CD1c-positive myeloid dendritic cell (primary cell): ENCODE measurements around the gene KLF13.
A peak's percentile ranks its signal among the peaks of the same experiment; 100 is the strongest.

Experiments
- DNase-seq: peaks from one replicate; pipeline ENCODE4 v3.0.0-alpha.2; 2016; ENCODE audit errors: extremely low spot score

KLF13 gene

DNA sequence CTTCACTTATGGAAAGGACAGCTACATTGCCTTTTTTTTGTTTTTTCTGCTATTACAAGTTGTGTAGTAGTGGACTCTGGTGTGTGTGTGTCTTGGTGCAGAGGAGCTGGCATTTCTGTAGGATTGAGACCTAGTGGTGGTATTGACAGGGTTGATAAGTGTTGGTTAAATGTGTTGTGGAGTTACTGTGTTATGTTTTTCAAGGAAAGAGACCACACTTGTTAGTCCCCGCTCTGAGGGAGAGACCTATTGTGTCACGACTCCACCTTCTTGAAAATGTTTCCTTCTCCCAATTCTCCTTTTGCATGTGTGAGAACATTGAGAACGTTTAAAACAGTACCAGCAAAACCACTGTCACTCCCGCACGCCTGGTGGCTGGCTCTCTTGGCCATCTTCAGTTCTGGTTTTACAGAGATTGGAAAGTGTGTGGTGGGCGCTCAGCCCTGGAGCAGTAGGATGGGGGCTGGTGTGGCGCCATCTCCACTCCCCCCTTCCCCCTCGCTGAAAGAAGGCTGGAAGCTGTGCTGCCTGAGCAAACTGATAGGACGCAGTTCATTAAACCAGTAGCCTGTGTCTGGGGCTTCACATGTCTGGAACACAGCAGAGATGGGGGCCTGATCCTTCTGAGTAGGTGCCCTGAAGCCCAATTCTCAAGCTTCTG is 5.5 kb downstream of the KLF13 start:
- peak; percentile 43 for DNase-seq

DNA sequence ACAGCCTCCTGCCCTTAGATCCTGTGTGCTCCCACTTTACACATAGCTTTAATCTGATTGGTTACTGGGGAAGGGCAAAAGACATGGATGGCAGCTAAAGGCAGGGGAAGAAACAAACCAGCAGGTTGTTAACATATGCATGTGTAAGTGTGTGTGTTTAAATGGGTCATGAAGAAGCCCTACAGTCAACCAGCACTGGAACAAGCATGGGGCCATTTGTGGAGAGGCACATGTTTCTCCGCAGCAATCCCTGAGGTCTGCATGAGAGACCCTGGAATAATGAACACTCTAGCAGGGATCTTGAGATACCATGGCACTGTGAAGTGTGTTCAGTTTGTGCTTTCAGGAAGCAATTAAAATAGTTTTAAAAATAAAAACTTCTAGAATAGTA is 6.0 kb downstream of the KLF13 start:
- no peak for DNase-seq

DNA sequence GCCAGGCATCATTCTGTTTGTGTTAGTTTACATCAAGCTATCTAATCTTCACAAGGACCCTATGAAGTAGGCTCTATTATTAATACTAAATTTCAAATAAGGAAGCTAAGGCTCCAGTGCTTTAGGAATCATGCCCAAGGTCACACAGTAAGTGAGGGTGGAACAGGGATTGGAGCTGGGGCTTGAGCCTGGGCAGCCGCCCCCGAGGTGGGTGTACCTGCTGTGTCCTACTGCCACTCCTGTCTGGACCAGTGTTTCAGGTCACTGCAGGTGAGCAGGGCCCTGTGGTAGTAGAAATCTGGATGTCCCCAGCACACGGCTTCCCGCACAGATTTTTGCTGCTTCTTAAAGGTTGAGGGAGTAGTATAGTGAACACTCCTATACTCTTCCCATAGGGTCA is 6.5 kb downstream of the KLF13 start:
- no peak for DNase-seq

DNA sequence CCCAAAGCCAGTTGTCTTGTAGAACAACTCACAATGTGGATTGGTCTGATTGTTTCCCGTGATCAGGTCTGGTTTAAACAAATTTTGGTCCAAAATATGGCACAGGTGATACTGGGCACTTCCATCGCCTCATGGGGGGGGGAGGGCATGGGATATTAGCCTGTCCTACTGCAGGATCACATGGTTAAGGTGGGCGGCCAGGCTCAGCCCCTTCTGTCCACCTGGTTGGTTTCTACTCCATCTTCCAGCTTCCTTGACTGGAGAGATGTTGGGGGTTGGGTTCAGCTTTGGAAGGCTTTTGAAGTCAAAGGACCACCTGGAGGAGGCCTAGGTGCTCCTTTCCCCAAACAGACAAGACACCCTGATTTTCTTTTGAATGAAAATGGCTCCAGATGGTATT is 7.2 kb downstream of the KLF13 start:
- no peak for DNase-seq

DNA sequence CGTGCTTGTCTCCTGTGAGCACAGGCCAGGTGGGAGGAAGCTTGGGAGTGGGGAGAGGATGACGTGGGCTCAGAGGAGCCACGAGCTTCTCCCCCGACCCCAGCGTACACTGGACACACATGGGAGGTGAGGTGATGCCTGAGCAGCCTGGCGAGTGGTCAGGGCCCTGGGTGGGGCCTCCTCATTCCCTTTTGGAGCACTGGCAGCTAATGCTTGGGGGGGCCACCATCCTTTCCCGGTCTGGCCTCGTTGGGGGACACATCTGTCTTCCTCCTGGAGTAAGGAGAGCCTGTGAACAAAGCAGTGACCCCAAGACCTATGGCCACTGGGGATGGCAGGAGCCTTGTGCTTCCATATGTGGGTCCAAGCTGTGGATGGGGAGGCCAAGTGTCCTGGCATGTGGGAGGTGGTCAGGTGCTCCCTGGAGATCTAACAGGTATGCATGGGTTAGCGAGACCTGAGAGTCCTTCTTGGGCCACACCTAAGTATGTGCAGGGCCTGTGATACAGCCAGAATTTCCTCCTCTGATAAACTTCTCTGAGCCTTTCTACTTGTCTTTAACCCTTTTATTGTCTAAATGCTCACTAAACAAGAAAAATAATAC is 9.5 kb downstream of the KLF13 start:
- no peak for DNase-seq

DNA sequence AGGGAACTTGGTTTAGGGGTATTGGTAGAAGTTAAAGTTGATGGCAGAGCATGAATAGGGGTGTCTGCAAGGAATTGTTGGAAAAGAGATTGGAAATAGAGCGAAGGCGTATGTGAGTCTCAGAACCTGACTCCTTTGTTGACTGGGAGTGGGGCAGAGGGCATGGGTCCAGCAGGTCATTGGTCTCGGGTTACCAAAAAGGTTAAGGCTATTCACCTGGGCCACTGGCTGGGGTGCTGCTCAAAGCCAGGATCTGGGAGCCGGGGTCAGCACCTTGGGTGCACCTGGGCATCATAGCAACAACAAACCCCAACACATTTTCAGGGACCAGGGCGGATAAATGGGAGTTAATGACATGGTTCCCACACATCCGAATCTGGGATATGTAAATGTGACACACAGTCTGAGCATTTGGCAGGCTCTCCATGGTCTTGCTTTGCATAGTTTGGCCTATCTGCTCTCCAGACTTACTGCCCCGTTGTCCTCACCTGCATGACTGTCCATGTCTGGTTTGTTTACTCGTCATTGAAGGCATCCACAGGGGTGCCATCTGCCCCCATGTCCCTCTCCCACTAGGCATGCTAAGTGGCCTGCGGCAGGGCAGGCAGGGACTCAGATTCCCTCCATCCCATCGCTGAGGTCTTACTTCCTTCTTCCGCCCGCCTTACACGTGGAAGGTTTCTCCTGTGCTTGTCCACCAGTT is 10.1 kb downstream of the KLF13 start:
- DNase-seq = peak; percentile 11

DNA sequence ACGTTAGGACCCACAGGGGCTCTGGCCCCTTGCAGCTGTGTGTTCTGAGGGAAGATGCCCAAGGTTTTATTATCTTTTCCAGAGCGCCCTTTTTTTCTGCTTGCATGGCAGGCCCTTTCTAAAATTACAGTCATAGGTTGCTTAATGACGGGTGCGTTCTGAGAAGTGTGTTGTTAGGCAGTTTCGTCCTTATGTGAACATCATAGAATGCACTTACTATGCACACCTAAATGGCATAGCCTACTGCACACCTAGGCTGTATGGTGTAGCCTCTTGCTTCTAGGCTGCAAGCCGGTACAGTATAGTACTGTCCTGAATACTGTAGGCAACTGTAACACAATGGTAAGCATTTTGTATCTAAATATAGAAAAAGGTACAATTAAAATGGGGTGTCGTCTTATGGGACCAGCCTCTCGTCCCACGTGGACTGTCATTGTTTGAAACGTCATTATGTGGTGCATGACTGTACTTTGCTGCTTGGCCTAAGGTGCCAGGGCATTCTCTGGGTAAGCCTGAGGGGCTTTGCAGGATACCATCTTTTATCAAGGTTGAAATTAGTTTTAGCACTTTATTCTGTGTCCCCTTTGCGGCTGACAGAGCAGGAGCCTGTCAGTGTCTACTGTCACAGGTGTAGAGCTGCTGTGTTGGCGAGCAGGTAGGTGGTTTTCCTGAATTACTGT is 10.9 kb downstream of the KLF13 start:
- no peak for DNase-seq

DNA sequence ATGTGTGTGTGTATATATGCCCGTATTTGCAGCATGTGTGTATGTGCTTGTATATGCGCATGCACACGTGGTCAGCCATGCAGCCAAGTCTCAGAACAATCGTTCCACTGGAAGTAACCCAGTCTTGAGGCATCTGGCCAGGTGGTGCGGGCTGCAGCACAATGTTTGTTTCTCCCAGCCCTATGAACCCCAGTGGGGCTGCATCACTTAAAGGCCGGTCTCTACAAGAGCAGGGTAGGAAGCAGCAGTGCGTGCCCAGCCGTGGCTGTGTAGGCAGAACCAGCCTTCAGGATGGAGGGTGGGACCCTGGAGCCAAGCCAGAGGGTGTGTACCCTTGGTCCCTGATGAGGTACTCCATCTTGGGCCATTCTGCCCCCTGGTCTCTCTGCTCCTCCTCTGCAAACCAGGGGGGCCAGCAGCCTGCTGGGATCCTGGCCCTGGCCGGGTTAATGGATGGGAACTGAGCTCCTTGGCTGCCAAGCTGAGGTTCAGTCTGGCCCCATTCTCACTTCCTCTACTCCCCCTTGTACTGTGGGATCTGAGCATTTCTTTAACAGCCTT is 11.8 kb downstream of the KLF13 start:
- DNase-seq = peak; percentile 71

DNA sequence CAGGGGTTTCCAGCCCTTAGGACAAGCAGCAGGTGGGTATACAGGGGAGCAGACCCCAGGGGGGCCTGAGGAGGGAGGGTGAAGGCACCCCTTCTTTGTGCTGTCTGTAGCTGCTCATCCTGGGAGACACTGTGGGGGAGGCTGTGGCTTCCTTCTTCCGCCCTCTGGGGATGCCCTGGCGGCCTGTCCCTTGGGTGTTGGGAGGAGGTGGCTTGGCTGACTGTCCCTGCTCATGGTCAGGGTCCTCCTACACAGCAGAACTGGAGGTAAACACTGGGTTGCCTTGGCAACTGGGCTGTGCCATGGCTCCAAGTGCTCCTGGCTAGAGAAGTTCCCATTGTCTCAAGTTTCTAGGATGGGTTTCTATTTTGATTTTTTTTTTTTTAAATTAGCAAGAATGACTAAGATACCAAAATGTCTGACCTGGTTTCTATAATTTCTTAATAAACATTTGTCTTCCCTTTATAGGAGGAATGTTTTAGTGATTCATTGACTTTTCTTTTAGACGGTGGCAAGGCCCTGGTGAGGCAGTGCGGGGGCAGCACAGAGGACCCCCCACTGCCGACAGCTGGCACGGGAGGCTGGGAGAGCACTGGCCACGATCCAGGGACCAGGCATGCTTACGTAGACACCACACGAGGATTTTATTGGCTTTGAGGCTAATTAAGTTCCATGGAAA is 12.4 kb downstream of the KLF13 start:
- peak; percentile 96 for DNase-seq

DNA sequence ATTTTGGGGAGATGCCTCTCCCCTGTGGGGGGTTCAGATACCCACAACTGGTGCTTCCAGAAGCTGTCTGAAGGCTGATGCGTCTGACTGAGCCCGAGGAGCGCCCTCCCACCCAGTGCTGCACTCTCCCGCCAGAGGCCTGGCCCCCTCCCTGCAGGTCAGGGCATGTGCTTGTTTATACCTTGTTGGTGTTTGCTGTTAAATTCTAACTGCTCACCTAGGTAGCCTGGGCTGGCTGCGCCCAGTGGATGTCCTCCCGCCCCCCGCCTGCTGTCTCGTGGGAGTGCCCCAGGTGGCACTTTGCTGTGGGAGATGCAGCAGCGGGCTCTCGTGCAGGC is 12.9 kb downstream of the KLF13 start:
- DNase-seq = no peak

DNA sequence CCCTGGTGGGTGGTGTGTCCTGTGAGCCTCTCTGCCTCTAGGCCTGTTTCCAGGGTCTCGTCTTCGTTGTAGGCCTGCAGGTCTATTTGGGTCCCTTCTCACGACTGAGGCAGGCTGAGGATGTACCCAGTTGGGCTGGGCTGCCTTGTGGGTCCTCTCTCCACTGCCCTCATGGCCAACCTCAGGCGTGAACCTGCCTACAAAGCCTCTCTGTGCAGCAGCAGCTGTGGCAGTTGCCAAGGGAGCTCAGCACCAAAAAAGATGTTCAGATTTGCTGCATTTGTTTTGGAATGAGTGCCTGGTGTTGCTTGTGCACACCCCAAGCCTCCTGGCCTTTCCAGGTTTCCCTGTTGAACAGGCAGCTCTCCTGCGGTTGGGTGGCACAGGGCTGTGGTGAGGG is 13.4 kb downstream of the KLF13 start:
- no peak for DNase-seq

DNA sequence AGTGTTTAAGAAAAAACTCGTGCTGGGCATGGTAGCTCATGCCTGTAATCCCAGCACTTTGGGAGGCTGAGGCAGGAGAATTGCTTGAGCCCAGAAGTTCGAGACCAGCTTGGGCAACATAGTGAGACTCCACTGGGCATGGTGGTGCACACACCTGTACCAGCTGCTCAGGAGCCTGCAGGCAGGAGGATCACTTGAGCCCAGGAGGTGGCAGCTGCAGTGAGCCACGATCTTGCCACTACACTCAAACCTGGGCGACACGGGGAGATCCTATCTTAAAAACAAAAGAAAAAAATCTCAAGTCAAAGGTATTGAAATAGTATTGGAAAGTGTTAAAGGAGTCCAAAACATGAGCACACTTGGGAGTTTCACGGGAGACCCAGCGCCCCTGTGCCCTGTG is 14.0 kb downstream of the KLF13 start:
- no peak for DNase-seq

DNA sequence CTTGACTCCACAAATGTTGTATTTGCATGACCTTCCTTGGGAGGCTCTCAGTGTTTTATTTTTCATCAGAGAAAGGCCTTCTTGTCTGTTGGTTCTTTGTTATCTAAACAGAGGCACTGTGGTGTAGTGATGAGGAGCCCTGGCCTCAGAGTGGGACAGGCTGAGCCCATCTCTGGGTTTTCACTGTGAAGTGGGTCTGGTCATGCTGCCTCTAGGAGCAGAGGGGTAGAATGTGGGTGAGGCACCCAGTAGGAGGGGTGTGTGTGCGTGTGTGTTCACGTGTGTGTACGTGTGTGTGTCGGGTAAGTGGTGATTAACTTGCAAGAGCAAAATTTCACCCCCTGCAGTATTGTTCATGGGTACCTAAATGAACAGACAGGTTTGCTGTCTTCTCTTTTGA is 14.4 kb downstream of the KLF13 start:
- DNase-seq = no peak

DNA sequence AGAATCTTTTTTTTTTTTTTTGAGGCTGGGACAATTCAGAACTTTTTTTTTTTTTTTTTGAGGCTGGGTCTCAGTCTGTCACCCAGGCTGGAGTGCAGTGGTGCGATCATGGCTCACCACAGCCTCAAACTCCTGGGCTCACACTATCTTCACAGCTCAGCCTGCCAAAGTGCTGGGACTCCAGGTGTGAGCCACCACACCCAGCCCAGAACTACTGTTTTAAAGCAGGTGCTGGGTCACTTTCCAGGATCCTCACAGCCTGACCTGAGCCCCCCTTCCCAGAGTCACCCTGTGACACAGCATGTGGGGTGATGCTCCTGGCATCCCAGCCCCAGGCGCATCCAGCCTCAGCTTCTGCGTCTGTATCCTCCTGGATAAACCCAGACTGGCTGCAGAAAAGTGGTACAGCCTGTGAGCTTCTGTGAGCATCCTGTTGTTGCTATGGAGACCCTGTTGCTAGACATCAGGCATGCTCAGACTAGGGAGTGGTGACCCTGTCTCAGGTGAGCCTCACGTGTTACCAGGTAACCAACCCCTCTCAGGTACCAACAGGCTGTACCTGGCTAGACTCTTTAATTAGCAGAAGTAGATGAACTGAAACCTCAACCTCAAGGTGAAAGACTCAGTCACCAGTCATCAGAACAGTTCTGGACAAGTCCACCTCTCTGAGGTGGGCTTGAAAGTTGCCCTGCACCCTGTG is 15.0 kb downstream of the KLF13 start:
- DNase-seq = no peak

DNA sequence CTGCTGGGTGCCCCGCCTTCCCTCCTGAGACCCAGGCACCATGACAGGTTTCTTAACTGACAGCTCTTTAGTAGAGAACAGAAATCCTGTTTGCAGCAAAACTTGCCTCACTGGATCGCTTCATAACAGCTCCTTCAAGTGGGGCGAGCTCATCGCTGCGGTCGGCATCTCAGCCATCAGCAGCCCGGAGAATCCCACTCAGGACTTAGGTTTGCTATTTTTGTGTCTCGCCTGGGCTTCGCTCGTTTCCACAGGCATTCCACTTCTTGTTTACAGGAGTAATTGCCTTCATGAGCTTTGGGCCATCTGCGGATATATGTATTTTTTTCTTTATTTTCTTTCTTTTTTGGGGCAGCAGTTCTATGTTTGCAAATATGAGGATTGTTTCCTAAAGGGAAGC is 15.7 kb downstream of the KLF13 start:
- DNase-seq = no peak

DNA sequence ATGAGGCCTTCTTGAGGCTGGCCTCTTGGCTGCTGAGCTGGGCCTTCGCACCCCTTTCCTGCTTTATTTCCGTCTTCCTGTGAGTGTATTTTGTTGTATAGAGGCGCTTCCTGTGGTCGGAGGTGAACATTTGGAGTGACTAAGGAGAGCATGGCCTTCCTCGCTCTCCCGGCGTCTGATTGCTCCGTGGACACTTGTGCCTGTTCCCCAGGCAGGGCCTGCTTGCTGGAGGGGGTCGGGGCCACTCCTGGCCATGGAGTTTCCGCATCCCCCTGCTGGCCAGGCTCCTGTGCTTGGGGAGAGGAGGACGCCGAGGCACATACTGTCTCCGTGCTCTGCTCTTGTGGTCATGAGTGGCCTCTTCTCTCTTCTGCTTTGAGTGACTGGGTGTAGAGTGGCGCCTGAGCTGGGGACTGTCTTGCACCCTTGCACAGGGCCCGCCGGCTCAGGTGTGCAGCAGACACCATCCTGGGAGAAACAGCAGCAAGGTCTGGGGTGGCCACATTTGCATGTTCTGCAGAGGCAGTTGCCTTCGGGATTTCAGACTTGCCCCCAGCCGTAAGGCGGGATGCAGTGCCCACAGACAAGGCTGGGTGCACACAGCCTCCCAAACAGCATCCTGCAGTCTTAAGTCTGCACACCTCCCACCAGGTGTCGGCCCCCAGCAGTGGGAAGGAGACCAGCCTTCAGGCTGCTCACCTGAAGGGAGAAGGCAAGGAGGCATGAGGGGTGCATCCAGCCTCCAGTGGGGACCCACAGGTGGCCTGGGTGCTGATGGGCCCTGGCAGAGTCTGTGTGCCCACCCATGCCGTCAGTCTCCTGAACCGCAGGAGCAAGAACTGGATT is 16.4 kb downstream of the KLF13 start:
- DNase-seq = no peak

DNA sequence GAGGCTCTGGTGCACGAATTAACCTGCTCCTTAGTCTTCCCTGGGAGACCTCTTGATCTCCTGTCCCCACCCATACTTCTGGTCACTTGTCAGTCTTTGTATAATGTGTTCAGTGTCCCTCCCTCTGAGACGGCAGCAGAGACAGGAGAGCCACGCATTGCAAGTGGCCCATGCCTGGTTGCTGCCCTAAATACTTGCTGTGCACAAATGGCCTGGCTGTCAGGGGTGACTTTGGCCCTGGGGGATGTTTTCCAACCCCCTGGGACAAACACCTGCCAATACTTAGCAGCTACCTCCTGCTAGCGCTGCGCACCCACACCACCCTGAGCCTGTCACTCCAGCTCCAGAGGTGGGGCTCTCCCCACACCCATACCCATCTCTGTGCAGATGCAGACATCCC is 17.2 kb downstream of the KLF13 start:
- no peak for DNase-seq

DNA sequence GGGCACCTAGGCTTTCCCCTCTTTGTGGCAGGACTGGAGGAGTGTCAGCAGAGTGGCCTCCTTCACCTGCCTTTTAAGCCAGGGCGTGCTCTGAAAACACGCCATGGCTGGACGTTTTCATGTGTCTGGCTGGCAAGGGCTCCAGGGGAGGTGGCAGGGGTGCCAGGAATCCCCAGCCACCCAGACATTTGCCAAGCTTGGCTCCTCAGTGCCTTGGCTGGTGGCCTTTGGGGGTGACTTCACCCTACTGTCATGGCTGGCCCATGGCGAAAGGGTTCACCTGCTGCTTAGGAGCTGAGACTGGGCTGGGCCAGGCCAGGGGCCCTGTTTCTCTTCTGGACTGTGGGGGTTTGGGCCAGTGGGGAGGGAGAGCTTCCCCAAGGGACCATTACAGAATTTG is 17.6 kb downstream of the KLF13 start:
- DNase-seq = no peak

DNA sequence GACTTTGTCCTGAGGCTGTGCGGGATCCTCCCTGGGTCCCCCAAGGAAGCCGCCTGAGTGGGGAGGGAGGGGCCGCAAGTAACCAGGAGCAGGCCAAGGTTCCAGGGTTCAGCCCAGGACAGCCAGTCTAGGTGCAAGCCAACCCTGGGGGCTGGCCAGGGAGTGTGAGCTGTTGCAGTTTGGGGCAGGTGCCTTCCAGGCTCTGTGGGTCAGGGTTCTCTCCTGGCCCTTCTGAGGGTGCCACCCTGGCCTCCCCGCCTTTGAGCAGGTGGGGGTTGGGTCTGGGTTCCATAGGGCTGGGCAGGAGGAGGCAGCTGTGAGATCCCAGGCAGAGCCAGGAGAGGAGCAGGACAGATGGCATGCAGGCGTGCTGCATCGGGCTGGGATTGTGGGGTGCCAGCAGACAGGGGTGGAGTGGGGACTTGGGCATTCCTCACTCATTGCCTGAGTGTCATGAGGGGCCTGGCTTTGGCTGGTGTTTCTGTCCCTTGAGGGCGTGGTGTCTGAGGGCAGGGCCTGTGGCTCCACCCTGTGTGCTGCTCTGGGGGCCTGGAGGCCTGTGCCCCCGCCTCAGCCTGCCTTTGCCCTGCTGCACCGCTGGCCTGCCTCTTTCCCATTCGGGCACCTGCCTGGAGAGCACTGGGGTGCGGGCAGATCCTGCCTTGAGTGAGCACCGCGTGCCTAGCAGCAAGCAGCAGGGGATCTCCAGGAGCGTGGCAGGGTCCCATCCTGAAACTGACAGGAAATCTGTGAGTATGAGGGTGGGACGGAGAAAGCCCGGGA is 18.4 kb downstream of the KLF13 start:
- no peak for DNase-seq
